Stimulated activated naive CD4-positive, alpha-beta T cell (primary cell): ENCODE measurements around the gene GPR52.
"Not testable (repeated sequence)": the region's sequence is repeated elsewhere in the genome, so short reads cannot be mapped to it uniquely, and the experiment has no call there.

Source experiments
- DNase-seq, 6 experiments: peaks; one replicate each; lab custom pipeline; 2025; lab: John Stamatoyannopoulos, UW

GPR52 gene

GRCh38 chr1:174447866-174448530, at the start of gene GPR52:
Gene GPR52, plus strand, starts transcription at chr1:174447964. Its CDS starts 148 bp downstream, at chr1:174448112.
- DNase-seq = no peak

GRCh38 chr1:174398246-174398645, 49.5 kb upstream of the GPR52 start:
- no peak for DNase-seq

GRCh38 chr1:174399211-174399610, 48.6 kb upstream of the GPR52 start:
- DNase-seq = no peak

GRCh38 chr1:174401075-174401474, 46.7 kb upstream of the GPR52 start:
- no peak for DNase-seq

DNA sequence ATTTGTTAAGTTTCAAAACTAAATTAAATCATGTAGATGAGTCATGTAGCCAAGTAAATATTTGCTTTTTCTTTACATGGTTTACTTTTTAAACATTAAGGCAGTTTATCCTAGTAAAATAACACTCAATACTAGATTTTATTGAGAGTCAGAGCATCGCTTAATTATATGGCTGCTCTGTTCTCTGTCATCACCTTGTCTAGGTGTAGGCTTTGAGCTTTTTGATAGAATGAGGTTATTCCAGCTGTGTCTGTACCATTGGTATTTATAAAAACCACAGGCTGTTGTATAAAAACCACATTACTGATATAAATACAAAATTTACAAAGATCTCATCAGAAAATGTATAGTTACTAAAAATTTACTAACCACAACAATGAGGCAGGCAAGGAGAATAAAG, 42.5 kb upstream of the GPR52 start:
- DNase-seq = no peak

- DNase-seq = no peak
Measured at GRCh38 chr1:174406421-174406820, 41.3 kb upstream of the GPR52 start.

DNA sequence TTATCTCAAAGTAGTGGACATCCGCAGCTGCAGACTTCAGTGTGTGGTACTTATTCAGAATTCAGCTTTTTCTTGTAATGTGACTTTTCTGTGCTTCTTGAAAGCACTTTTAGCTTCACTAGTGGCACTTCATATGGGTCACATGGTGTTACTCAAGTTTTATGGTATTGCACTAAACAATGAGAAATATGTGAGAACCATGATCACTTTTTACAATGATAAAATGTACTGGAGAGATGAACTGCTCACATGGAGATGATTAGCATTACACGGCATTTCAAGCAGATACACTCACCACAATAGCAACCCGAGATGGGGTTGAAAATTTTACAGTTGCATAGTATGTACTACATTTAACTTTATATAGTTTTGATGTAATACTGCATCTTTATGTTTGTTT, 40.1 kb upstream of the GPR52 start:
- DNase-seq = no peak

- DNase-seq = no peak
Measured at GRCh38 chr1:174408146-174408545, 39.6 kb upstream of the GPR52 start.

GRCh38 chr1:174409801-174410200, 38.0 kb upstream of the GPR52 start:
- DNase-seq = not testable (repeated sequence)

- no peak for DNase-seq
Measured at GRCh38 chr1:174413632-174414031, 34.1 kb upstream of the GPR52 start.

- DNase-seq = no peak
Measured at GRCh38 chr1:174414203-174414602, 33.6 kb upstream of the GPR52 start.

DNA sequence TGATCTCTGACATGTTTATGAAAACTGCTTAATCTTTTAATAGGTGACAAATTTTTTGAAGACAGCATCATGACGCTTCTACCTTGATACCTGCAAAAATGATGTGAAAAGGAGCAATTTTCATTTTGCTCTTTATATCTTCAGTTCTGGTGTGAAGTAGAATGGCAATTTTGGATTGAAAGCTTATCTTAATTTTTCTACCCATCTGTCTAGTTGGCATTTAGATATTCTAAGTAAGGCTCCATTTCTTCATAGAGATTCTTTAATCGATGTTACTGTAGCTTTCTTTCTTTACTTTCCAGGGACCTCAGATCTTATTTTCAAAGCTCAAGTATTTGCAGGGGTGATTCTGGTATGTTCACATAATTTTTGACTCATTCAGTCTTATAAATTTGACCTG, 32.3 kb upstream of the GPR52 start:
- no peak for DNase-seq

- DNase-seq = no peak
Measured at GRCh38 chr1:174417921-174418320, 29.8 kb upstream of the GPR52 start.

GRCh38 chr1:174425121-174425520, 22.6 kb upstream of the GPR52 start:
- DNase-seq = no peak

- no peak for DNase-seq
Measured at GRCh38 chr1:174426153-174426552, 21.6 kb upstream of the GPR52 start.

DNA sequence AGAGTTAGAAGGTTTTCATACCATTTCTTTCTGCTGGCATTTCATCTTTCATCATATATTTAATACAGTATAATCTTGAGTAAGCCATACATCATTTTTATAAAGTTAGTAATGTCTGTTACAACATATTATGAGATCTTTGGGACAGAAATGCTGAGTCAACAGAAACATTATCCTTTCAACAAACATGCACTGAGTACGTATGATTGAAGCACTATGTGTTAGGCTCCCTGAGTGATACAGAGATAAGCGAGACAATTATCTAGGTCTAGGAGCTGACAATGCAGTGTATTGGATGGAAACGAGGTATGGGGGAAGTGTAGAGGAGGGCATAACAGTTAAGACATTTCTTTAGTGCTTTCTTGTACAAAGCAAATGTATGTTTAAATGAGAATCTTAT, 19.7 kb upstream of the GPR52 start:
- DNase-seq = no peak

DNA sequence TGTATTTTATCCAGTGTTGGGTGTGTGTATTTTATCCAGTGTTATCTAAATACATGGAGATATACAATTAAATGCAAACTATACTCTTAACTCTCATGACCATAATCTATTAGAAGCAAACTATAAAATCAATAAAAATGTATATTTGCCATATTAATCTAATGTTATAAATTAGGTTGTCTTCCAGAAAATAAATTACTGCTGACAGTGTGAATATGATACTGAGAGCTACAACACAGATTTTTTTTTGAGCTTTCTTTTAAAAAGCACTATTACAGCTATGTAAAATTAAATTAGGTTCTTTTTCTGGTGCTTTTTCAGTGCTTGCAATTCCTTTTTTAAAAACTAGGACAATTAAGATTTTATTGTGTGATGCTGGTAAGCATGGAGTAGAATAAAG, 19.0 kb upstream of the GPR52 start:
- DNase-seq = no peak

DNA sequence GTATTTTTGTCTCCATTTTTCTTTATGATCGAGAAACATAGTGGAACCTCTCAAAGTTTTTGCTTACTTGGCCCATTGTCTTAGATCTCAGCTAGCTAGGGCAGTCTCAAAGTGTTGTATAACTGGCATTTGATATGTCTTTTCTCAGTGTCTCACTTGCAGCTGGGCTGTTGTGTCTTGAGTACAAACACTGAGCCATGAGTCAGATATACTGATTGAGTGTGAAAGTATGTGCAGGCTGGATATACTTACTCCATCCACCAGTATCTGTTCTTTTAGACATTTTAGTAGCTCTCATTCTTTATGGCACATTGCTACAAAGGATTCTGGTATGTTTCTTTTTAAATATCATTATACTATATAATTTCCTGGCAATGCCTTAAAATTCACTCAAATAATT, 14.3 kb upstream of the GPR52 start:
- DNase-seq = no peak

DNA sequence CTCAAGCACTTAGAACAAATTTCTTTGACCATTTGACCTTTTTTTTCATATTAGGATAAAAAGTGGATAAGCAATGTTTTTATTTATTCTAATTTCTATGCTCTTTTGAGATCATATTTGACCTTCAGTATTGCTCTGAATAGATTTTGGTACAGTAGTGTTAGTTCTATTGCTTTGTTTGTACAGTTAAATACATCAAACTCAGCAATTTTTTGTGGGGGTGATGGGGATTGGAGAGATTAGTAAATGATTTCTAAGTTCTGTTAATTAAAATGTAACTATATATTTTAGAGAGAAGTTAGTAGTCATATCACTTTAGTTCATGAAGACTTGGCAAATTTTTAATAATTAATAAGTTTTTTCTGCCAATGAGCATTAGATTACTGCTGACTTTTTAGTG, 2.4 kb upstream of the GPR52 start:
- no peak for DNase-seq

DNA sequence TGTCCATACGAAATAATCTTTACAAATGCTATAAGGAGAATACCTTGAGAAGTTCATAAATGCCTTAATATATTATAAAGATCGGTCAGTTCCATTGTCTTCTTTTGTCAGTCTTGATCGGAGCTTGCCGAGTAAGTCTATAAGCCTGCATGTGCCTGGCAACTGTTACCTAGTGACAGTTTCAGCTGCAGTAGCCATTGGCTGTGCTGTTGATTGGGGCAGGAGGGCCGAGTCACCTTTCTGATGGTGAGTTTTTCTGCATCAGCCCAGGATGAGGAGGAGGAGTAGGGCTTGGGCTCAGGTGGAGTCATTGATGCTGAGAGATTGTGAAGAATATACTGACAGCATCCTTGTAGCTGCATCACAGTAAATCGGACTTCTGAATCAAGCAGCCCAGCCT, 1.9 kb upstream of the GPR52 start:
- no peak for DNase-seq

DNA sequence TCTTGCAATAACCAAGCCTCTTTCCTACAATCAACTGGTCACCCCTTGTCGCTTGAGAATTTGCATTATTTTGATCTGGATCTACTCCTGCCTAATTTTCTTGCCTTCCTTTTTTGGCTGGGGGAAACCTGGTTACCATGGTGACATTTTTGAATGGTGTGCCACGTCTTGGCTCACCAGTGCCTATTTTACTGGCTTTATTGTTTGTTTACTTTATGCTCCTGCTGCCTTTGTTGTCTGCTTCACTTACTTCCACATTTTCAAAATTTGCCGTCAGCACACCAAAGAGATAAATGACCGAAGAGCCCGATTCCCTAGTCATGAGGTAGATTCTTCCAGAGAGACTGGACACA, 743 bp downstream of the GPR52 start:
- no peak for DNase-seq

DNA sequence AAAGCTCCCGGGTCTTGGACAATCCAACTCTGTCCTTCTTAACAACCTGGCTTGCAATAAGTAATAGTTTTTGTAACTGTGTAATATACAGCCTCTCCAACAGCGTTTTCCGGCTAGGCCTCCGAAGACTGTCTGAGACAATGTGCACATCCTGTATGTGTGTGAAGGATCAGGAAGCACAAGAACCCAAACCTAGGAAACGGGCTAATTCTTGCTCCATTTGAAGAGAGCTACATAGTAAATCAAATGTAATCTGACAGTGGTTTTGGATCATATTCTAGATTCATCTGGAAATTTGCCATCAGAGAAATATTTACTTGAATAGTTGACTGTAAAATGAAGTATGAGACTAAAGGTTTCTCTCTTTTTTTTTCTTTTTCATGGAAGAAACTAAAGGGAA, 1.2 kb downstream of the GPR52 start:
- DNase-seq = no peak

DNA sequence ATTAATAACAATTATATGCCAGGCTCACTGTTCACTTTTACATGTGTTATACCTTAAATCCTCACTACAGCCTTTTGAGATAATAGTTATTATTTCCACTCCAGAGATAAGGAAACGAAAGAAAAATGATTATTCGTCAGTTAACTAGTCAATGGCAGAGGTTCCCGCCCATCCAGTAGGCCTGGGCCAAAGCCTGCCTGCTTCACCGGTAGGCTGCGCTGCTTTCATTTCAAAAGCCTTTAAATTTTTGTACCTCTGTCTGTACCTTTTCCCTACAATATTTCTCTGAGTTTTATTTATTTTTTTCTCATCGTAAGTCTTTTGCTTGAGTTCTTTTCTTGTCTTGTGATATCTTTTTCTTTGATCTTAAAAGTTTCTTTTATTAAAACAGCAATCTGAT, 3.6 kb downstream of the GPR52 start:
- no peak for DNase-seq

DNA sequence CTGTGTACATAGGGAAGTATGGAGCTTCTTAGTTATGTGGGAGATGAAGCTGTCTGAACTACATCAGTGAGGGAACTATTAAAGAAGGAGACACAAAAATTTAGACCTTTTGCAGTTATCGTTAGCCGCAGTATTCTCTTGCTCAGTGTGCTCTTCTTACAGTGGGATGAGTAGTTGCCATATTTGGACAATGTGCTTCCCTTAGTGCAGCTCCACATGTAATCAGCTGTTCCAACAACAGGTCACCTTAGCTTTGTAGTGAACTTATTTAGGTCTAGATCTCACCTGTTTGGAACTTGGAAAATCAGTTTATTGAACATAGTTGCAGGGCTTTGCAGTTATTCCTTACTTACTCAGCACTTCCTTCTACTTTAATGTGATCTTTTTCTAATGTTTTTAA, 18.1 kb downstream of the GPR52 start:
- no peak for DNase-seq

- no peak for DNase-seq
Measured at GRCh38 chr1:174466607-174467006, 18.8 kb downstream of the GPR52 start.
